ENCODE results near the gene SCYL1.

DNA sequence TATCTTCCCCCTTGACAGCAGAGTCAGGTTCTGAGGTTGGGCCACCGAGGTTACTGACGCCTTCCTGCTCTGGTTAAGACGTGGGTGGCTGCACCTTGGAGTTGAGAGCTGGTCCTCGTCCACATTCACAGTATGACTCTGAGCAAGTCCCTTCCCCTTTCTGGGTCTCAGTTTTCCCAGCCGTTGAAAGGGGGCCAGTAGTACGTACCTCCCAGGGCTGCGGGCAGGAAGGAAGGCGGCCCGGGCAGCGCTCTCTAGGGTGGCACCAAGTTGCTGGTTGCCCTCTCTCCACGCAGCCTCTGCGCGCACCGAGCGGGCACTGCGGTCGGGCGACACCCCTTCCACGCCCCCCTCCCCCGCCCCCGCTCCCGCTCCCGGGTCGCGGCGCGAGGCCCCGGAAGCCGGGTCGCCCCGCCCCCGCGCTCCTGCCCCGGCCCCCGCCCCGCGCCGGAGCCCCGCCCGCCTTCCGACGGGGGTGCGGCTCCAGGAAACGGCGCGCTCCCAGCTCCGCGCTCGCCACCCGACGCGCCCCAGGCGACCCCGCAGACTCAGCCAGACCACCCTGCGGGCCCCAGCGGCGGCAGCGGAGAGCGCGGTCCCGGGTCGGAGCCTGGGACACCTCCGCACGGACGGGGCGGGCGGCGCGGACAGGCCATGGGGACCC, 50.8 kb downstream of the SCYL1 start, which contains the start of gene EHBP1L1:
- TF ChIP-seq, protein P1, sequence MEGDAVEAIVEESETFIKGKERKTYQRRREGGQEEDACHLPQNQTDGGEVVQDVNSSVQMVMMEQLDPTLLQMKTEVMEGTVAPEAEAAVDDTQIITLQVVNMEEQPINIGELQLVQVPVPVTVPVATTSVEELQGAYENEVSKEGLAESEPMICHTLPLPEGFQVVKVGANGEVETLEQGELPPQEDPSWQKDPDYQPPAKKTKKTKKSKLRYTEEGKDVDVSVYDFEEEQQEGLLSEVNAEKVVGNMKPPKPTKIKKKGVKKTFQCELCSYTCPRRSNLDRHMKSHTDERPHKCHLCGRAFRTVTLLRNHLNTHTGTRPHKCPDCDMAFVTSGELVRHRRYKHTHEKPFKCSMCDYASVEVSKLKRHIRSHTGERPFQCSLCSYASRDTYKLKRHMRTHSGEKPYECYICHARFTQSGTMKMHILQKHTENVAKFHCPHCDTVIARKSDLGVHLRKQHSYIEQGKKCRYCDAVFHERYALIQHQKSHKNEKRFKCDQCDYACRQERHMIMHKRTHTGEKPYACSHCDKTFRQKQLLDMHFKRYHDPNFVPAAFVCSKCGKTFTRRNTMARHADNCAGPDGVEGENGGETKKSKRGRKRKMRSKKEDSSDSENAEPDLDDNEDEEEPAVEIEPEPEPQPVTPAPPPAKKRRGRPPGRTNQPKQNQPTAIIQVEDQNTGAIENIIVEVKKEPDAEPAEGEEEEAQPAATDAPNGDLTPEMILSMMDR (IDR thresholded peaks at IDR 0.05) = no peak
- TF ChIP-seq EZH2 (IDR thresholded peaks at IDR 0.05; ENCODE audit: borderline replicate concordance, insufficient read depth, low read depth, low read length, poor library complexity, severe bottlenecking) = no peak

All from B cell (primary cell).